ENCODE measurements around the gene MOSPD2.

Gene MOSPD2

GRCh38 chrX:14943962-14944361 is 70.7 kb downstream of the MOSPD2 start:
- Histone ChIP-seq H3K4me1 (no peaks in the 10 kb centered on the region), H3K4me3 (ENCODE audit: low read depth, low read length) (no peak overlapping the region), H3K9ac (no peak overlapping the region), H3K79me2 (no peaks in the 10 kb centered on the region), H2AFZ (no peak overlapping the region), H3K9me3 (ENCODE audit: control insufficient read depth, low read length) (no peaks in the 10 kb centered on the region), H3K27me3 (ENCODE audit: control insufficient read depth, insufficient read depth, low read length) (no peaks in the 10 kb centered on the region), H3K4me2 (ENCODE audit: low read length) (no peak overlapping the region), H3K27ac (no peak overlapping the region), H3K36me3 (ENCODE audit: control insufficient read depth, insufficient read depth, low read length) (no peaks in the 10 kb centered on the region)
- TF ChIP-seq, protein P1, sequence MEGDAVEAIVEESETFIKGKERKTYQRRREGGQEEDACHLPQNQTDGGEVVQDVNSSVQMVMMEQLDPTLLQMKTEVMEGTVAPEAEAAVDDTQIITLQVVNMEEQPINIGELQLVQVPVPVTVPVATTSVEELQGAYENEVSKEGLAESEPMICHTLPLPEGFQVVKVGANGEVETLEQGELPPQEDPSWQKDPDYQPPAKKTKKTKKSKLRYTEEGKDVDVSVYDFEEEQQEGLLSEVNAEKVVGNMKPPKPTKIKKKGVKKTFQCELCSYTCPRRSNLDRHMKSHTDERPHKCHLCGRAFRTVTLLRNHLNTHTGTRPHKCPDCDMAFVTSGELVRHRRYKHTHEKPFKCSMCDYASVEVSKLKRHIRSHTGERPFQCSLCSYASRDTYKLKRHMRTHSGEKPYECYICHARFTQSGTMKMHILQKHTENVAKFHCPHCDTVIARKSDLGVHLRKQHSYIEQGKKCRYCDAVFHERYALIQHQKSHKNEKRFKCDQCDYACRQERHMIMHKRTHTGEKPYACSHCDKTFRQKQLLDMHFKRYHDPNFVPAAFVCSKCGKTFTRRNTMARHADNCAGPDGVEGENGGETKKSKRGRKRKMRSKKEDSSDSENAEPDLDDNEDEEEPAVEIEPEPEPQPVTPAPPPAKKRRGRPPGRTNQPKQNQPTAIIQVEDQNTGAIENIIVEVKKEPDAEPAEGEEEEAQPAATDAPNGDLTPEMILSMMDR (IDR thresholded peaks at IDR 0.05): no peak

GRCh38 chrX:14946606-14947155 is 73.5 kb downstream of the MOSPD2 start:
- H3K4me3 ChIP-seq (ENCODE audit: low read depth, low read length): no peak overlapping the region
- TF ChIP-seq, protein P1 (IDR thresholded peaks at IDR 0.05): no peak
- H2AFZ ChIP-seq: no peak overlapping the region
- no peaks in the 10 kb centered on the region for H3K27me3 ChIP-seq (ENCODE audit: control insufficient read depth, insufficient read depth, low read length)
- H3K79me2 ChIP-seq: no peaks in the 10 kb centered on the region
- no peaks in the 10 kb centered on the region for H3K36me3 ChIP-seq (ENCODE audit: control insufficient read depth, insufficient read depth, low read length)
- H3K4me1 ChIP-seq: no peaks in the 10 kb centered on the region
- no peak overlapping the region for H3K4me2 ChIP-seq (ENCODE audit: low read length)
- no peaks in the 10 kb centered on the region for H3K9me3 ChIP-seq (ENCODE audit: control insufficient read depth, low read length)
- no peak overlapping the region for H3K27ac ChIP-seq
- no peak overlapping the region for H3K9ac ChIP-seq

DNA sequence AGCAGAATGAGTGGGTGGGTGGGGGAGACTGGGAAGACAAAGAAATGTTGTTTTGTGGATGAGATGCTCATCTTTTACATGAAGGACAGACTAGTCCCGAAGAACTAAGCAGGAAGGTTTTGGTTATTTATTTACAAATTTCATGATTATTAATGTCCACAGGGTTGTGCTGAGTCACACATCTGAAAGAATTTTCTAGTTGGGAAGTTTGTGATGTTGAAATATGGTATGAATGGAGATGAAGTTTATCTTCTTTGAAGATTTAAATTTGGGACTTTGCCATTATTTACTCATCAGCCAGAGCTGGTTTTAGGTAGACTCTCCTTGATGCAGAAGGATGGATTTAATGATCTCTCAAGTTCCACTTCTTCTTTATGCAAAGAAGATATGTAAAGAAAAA is 75.5 kb downstream of the MOSPD2 start:
- no peak overlapping the region for H3K27ac ChIP-seq
- no peak overlapping the region for H3K9ac ChIP-seq
- no peak overlapping the region for H3K4me3 ChIP-seq (ENCODE audit: low read depth, low read length)
- H3K9me3 ChIP-seq (ENCODE audit: control insufficient read depth, low read length): no peaks in the 10 kb centered on the region
- no peaks in the 10 kb centered on the region for H3K27me3 ChIP-seq (ENCODE audit: control insufficient read depth, insufficient read depth, low read length)
- H3K79me2 ChIP-seq: no peaks in the 10 kb centered on the region
- H3K4me1 ChIP-seq: no peaks in the 10 kb centered on the region
- no peaks in the 10 kb centered on the region for H3K36me3 ChIP-seq (ENCODE audit: control insufficient read depth, insufficient read depth, low read length)
- no peak overlapping the region for H2AFZ ChIP-seq
- H3K4me2 ChIP-seq (ENCODE audit: low read length): no peak overlapping the region
- TF ChIP-seq, protein P1 (IDR thresholded peaks at IDR 0.05): no peak

GRCh38 chrX:14956813-14957582 is 83.8 kb downstream of the MOSPD2 start:
- no peak overlapping the region for H2AFZ ChIP-seq
- no peak overlapping the region for H3K4me2 ChIP-seq (ENCODE audit: low read length)
- no peaks in the 10 kb centered on the region for H3K9me3 ChIP-seq (ENCODE audit: control insufficient read depth, low read length)
- H3K36me3 ChIP-seq (ENCODE audit: control insufficient read depth, insufficient read depth, low read length): no peaks in the 10 kb centered on the region
- H3K4me3 ChIP-seq (ENCODE audit: low read depth, low read length): no peak overlapping the region
- no peaks in the 10 kb centered on the region for H3K79me2 ChIP-seq
- no peak overlapping the region for H3K27ac ChIP-seq
- H3K27me3 ChIP-seq (ENCODE audit: control insufficient read depth, insufficient read depth, low read length): no peaks in the 10 kb centered on the region
- no peaks in the 10 kb centered on the region for H3K4me1 ChIP-seq
- H3K9ac ChIP-seq: no peak overlapping the region
- TF ChIP-seq, protein P1 (IDR thresholded peaks at IDR 0.05): no peak
